HL-60 (cell line): ENCODE results near the gene PCID2.

Experiments used
- CTCF ChIP-seq: IDR thresholded peaks from one replicate; pipeline ENCODE4 v1.5.1; 2011; ENCODE audit warnings: low read length, control low read depth, inconsistent platforms; ENCODE audit not compliant: insufficient read depth
- GABPA ChIP-seq: IDR thresholded peaks from 2 replicates; pipeline ENCODE4 v1.6.1; 2012; ENCODE audit warnings: low read depth
- POLR2AphosphoS5 ChIP-seq: IDR thresholded peaks from 2 replicates; pipeline ENCODE4 v1.6.1; 2012; ENCODE audit warnings: low read depth
- REST ChIP-seq: IDR thresholded peaks from 2 replicates; pipeline ENCODE4 v1.6.1; 2012; ENCODE audit warnings: low read depth; ENCODE audit not compliant: insufficient replicate concordance
- SPI1 ChIP-seq: IDR thresholded peaks from 2 replicates; pipeline ENCODE4 v1.6.1; 2012; ENCODE audit warnings: low read depth, mild to moderate bottlenecking, borderline replicate concordance

GRCh38 chr13:113148407-113148806 is 60.1 kb downstream of the PCID2 start:
- no peak for TF ChIP-seq CTCF
- no peak for TF ChIP-seq GABPA
- TF ChIP-seq POLR2AphosphoS5: no peak
- no peak for TF ChIP-seq REST
- no peak for TF ChIP-seq SPI1
